ENCODE data around the gene SERGEF.

SERGEF gene

DNA sequence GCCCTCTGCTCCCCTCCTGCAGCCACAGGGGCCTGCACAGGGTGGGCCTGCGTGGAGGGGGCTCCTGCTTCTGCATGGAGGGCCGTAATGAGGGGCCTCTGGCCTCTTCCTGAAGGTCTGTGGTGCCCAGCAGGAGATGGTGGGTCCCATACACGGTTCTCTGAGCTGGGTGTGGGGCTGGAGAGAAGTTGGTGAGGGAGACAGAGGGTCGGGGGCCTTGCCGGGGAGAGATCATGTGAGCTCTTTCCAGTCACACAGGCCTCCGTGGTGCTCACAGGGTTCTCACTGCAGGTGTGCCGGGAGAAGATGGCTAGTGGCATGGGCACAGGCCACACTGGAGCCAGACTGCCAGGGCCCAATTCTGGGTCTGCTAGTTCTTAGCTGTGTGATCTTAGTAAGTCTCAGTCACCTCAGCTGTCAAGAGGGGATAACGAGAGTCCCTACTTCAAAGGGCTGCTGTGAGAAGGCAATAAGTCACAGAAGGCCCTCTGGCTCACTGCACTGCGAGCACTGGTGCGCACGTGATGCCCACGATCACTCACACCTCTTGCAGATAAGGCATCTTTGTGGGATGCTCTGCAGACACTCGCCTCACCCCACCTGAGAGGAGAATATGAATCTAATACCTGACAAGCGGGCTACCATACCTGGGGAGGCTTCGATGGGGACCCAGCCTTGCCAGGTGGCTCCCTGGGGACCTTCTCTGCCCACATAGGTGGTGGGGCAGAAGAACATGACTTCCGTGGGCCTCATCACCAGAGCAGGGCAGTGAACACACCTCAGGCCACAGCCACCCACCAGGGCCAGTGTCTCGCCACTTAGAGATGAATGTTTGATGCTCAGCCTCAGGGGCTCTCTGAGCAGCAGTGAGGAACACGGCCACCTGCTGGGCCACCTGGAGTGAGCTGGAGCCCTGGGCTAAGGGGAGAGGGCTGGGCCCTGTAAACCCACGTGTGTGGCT, 263.8 kb downstream of the SERGEF start:
- no peak for DNase-seq (ENCODE audit: low spot score)

DNA sequence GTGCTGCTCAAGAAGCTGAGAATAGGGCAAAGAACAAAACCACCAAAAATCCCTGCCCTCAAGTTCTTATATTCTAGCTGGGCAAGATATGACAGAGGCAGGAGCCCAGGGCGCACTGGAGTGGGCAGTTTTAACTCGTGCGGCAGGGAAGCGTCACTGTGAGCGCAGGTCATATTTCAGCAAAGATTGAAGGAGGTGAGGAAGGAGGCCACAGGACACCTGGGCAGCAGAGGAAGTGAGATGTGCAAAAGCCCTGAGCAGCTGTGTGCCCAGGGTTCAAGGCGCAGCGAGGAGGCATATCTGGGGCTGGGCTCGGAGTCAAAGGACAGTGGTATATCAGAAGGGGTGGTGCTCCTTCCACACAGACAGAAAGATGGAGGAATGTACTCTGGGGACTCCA, 264.8 kb downstream of the SERGEF start:
- DNase-seq (ENCODE audit: low spot score), result no peak

- DNase-seq (ENCODE audit: low spot score), result no peak
These were observed 265.5 kb downstream of the SERGEF start for GRCh38 chr11:17747131-17747955.

GRCh38 chr11:17746096-17746495, 266.8 kb downstream of the SERGEF start:
- DNase-seq (ENCODE audit: low spot score), result no peak

- DNase-seq (ENCODE audit: low spot score), result no peak
These were observed 267.6 kb downstream of the SERGEF start for GRCh38 chr11:17745023-17745772.

DNA sequence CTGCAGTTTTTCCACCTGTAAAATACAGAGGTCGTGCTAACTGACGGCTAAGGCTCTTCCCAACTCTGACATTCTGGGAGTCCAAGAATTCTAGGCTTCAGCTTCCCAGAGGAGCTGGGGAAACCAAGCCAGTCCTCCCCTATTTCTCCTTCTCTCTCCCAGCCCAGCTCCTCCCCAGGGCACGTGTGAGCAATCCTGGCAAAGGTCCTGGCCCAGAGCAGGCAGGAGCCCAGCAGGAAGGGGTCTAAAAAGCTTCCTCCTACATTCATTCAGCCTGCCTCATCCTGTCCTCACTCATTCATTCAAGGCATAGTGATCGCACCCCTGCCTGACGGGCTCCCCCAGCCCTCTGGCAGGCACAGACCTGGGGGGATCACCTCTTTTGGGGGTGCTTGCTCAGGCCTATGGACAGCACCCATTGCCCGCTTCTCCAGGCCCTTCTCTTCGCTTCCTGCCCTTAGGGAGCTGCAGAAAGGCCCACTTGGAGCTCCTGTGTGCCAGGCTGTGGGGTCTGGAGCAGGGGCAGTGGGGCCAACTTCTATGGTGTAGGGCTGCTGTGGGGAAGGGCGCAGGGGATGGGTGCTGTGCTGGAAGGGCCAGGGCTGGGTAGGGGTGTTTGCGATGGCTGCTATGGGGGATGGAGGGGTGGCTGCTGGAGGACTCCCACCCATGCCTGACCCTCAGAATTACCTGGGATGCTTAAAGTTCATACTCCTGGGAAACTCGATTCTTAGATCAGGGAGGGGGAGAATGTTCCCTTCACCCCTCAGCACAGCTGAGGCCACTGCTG, 268.5 kb downstream of the SERGEF start:
- no peak for DNase-seq (ENCODE audit: low spot score)

GRCh38 chr11:17743808-17744119, 269.1 kb downstream of the SERGEF start:
- peak; percentile 49 for DNase-seq (ENCODE audit: low spot score)

GRCh38 chr11:17743026-17743807, 269.6 kb downstream of the SERGEF start:
- DNase-seq (ENCODE audit: low spot score), result no peak

GRCh38 chr11:17742019-17742418, 270.8 kb downstream of the SERGEF start:
- no peak for DNase-seq (ENCODE audit: low spot score)

- no peak for DNase-seq (ENCODE audit: low spot score)
These were observed 271.4 kb downstream of the SERGEF start for GRCh38 chr11:17741487-17741886.

GRCh38 chr11:17740649-17741235, 272.1 kb downstream of the SERGEF start:
- no peak for DNase-seq (ENCODE audit: low spot score)

DNA sequence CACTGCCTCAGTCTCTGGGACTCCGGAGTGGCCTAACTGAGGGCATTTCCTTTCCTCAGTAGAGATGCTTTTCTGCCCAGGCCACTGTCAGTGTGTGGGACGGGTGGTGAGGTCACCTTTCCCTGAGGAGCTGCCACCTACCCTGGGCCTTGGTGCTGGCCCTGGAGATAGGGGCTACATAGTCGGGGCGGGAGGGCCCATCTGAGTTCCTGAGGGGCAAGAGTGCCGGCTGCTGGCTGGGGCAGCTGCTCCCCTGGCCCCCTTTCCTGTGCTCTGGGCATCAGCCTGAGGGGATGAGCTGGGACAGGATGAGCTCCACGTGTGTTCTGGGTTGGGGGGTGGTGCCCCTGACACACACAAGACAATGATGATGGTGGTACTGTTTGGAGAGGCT, 272.9 kb downstream of the SERGEF start:
- no peak for DNase-seq (ENCODE audit: low spot score)

GRCh38 chr11:17738151-17738973, 274.5 kb downstream of the SERGEF start:
- no peak for DNase-seq (ENCODE audit: low spot score)
